Measurements from ENCODE around the gene COL15A1.

COL15A1 gene

GRCh38 chr9:98944734-98945074, 997 bp downstream of the COL15A1 start:
- DNase-seq, result no peak

DNA sequence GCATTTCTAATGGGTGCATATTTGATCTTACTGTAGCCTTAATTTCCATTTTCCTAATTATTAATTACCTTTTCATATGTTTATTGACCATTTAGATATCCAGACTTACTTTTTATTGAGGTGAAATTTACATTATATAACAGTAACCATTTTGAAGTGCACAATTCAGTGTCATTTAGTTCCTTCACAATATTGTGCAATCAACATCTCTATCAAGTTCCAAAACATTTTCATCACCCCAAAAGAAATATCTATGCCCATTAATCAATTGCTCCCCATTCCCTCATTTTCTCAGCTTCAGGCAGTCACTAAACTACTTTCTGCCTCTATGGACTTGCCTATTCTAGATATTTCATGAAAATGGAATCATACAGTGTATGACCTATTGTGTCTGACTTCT, 5.9 kb downstream of the COL15A1 start:
- DNase-seq, result no peak

GRCh38 chr9:98950262-98950661, 6.6 kb downstream of the COL15A1 start:
- no peak for DNase-seq

GRCh38 chr9:98951967-98952366, 8.3 kb downstream of the COL15A1 start:
- no peak for DNase-seq

GRCh38 chr9:98953581-98954243, 10.0 kb downstream of the COL15A1 start:
- no peak for DNase-seq

DNA sequence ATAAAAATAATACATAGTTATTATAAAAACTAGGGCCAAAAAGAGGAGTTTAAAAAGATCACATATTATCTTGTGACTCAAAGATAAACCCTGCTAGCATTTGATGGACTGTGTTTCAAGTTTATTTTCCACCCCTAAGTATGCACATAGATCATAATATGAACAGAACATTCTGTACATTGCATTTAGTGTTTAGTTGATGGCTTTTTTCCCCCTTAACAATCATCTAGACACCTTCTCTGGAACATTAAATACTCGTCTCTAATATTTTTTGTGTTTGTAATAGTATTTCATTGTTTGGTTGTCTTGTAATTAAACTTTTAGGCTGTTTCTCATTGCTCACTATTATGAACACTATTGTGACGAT, 10.5 kb downstream of the COL15A1 start:
- no peak for DNase-seq

DNA sequence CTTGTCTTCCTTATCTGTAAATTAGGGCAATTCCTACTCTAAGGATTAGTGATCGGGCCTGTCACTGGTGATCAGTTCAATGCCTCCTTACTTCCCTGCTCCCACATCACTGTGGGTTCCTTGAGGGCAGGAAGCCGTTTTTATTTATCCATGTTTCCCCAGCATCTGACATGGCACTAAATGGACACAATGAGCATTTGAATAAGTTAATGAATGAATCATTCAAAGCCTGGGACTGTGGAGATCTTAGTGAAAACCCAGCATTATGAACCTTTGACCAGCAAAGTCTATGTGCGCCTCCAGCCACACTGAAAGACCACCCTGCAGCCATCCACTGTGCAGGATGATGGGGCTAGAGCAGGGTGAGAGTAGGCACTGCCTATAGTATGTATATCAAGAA, 11.6 kb downstream of the COL15A1 start:
- DNase-seq, result no peak

GRCh38 chr9:98957826-98958225, 14.1 kb downstream of the COL15A1 start:
- no peak for DNase-seq

DNA sequence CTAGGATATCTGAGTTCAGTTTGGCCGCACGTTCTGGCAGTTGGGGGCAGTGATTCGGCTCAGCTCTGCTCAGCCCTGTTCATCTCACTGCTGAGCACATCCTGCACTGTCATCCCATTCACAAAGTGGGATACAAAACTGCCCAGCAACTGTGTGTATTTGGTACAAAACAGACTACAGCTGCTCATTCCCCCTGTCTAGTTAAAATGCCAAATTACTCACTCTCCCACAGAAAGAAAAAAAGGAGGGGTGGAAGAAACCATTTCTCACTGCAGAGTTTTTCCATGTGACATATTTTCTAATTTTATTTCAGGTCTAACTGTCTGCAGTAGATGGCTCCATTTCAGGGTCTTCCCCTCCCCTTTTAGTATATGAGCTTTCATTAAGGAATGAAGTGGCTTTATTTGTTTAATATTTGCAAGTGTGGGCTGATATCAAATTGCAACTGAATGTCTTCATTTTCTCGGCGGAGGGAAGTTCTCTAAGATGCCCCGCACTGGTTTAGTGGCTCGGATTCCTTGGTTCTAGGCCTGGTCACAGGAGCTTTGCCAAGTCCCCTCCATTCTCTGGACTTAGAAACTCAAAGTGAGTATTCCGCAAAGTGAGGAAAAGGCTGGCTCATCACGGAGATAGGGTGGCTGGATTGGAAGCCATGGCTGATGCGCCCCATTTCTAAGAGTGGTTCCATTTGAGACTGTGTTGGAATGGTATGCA, 14.7 kb downstream of the COL15A1 start:
- peak in 1 of 51 donors; percentile 41 for DNase-seq

DNA sequence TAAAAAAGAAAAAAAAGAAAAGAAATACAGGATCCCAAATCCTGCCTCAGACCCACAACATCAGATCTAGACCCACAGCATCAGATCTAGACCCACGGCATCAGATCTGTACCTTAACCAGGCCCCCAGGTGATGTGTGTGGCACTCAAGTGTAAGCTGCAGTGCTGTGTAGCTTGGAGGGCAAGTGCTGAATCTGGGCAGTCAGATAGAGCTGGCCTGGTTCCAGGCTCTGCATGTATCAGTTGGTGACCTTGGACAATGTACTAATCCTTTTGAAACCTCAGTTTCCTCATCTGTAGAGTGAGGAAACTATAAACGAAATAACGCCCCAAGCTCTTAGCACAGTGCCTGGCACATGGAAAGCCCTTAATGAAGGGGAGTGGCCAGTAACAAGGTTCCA, 16.7 kb downstream of the COL15A1 start:
- no peak for DNase-seq

DNA sequence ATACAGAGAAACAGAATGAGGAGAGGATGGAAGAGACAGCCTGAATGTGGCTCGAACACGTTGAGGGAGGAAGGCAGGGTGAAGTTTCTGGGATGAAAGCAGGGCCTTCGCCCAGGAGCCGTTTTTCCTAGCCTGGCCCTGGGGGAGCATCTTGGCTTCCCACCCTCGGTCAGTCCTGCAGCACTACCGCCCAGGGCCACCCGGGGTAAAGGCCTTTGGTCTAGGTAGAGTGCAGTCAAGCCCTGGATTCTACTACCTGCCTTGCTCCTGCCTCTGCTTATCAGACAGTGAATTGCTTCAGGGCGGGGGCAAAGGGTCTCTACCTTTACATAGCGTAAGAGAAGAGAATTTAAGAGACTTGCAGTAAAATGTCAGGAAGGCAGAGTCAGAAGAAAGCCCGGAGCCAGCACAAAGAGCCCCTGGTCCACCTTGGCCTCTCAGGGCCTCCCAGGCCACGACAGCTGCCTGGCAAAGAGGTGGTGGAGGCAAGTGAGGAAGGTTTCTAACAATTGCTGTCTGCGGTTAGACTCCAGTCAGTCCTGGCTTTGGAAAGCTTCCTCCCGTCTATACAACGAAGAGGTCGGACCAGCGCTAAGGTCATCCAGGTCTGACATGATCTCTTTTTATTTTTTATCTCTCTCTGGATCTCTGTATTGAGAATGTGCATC, 17.9 kb downstream of the COL15A1 start:
- no peak for DNase-seq

DNA sequence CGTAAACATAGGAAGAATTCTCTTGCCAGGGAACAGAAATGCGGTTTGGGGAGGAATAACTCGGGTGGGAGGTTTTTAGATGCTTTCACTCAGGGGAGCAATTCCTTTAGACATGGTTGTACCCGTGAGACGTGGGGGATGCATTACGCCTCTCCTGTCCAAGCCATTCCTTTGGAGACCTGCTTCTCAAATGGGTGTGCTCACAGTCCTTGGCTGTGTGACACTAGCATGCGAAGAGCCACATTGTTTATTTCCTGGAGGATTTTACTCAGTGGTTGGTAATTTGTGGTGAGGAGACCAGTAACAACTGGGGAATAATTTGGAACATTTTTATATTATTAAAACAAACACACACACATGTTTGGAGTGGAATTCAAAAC, 18.5 kb downstream of the COL15A1 start:
- no peak for DNase-seq

- no peak for DNase-seq
Observed at GRCh38 chr9:98962861-98963260, 19.2 kb downstream of the COL15A1 start.

GRCh38 chr9:98964201-98964600, 20.5 kb downstream of the COL15A1 start:
- DNase-seq, result no peak

DNA sequence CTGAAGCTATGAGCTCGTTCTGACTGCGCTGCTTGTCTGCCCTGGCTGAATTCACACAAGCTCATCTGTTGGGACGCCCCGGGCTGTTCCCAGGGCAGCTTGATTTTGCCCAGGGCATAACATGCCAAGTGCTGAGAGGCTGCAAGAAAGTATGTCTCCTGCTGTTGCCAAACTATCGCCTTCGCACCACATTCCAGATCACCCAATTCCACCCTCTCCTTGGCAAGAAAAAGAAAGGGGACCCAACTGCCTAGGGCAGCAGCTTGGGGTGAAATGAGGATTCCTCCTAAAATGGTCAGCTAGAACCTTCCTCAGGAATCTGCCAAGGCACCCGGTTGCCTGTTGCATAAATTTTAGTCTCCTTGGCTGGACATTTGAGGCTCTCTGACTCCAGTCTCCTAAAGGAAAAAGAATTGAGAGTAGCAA, 21.2 kb downstream of the COL15A1 start:
- DNase-seq, result no peak

GRCh38 chr9:98966676-98967075, 23.0 kb downstream of the COL15A1 start:
- no peak for DNase-seq

DNA sequence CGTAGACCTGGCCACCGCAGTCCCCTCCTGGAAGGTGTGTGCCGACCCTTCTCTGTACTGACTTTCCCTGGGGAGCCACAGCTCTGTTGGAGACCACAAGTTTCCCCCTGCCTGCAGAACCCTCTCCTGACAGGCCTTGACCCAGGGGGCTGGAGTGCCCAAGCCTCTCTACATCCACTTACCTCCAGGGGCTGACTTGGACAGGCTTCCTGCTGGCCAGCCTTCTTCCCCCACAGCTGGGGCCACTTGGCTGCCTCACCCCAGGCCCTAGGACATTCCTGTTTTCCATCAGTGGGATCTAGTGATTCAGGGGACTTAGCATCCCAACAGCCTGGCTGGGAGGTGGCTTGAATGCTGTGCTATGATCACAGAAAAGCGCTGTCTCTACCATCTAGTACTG, 23.6 kb downstream of the COL15A1 start:
- DNase-seq, result no peak

DNA sequence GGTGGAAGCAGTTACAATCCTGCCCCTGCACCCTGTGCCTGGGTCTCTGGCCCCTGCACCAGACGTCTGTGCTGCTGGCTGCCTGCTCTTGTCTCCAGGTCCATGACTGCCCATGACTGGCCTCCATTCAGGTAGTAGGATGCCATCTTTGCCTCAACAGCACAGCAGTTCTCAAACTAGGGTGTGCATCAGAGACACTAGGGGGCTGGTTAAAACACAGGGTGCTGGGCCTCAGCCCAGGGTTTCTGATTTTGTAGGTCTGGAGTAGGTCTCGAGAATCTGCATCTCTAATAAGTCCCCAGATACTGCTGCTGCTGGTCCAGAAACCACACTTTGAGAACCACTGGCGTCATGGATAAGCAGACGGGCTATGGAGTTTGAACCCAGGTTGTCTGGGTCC, 24.0 kb downstream of the COL15A1 start:
- no peak for DNase-seq

DNA sequence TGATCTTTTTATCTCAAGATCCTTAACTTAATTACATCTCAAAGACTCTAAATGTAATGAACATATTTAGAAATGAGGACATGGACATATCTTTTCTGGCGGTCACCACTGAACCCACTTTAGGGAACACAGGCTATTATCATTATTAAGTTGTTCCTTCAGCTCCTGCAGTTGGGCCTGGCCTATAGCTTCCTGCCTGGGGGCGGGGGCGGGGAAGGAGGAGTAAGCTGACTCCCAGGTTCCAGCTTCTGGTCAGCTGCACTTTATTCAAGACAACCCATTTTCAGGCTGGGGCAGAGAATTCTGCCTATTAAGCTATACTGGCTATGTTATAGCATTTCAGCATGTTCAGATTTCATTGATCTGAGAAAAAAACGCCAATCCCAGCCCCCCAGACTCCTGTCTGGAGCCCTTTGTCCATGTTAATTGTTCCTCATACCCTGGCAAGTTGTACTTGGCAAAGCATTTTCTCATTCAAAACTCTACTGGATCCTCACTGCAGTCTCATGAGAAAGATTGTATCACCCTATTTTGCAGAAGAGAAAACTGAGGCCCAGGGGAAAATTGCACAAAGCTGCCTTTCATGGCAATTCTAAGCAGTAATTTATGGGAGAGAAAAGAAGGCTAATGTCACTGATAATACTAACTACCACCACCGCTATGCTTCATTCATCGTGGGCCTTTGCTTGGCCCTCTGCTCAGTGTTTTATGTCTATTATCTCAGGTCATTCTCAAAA, 25.1 kb downstream of the COL15A1 start:
- DNase-seq, result no peak

DNA sequence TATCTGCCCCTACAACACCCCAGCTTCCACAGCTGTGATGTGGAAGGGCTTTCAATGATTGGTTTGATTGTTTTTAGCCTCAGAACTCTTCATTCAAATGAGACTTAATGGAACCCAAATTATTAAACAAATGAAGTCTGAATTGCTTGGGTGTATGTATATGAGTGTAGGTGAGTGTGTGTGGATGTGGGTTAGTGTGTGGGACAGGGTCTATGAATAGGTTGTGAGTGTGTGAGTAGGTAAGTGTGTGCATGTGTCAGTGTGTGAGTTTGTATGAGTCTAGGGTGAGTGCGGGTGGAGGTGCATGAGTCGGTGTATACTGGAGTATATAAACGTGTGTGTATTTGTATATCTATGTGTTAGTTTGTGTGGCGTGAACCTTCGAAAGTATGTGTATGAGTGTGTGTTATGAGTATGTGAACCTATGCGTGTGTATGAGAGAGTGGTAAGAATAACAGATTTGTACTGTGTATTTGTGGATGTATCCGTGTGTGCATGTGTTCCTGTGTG, 26.9 kb downstream of the COL15A1 start:
- no peak for DNase-seq

DNA sequence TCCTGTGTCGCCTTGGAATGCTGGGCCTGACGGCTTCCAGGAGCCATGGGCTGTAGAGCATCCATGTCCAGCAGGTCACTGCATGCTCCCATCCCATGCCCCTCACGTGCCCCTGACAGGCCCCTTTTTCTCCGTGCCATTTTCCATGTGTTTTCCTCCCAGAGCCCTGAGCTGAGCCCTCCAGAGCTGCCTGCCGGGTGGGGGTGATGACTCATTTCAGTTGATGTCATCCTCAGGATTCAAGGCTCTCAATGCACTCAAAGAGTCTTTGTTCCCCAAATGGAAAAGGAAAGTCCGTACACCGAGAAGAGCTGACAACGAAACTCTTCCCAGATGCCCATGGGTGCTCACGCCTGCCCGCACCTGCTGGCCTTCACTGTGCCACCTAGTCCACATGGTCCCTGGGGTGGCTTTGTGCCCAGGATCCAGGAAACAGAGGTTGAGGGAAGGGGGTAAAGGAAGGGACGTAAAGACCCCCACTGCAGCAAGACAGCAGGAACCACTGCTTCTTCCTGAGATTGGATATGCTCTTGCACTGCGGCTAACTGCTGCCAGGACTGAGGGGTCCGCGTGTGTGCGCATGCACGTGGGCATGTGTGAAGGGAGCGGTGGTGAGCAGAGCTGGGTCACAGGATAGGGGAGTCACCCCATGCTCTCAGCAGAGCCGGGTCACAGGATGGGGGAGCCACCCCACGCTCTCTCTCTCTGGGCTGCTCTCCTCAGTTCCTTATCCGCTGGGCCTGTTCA, 27.6 kb downstream of the COL15A1 start:
- DNase-seq, result peak in 33 of 51 donors; percentile 12 to 82 (median 43)

GRCh38 chr9:98971915-98972223, 28.2 kb downstream of the COL15A1 start:
- no peak for DNase-seq
